Uterus (tissue), 2 donors: Measurements from ENCODE around the gene KRT15.

Experiments used
- CTCF ChIP-seq, 4 experiments: fragments of 200-600 bp in 2 of 4; fragments of 450-650 bp in 2 of 4; sonication (generic) in 2 of 4; IDR thresholded peaks; one replicate each; pipeline ENCODE4 v1.5.1; 2016 to 2019; ENCODE audit warnings: antibody characterized with exemption in 4 of 4, mild to moderate bottlenecking in 2 of 4, moderate library complexity in 1 of 4
- POLR2A ChIP-seq, 2 donors: fragments of 450-650 bp; IDR thresholded peaks; one replicate each; pipeline ENCODE4 v1.6.1; 2016; ENCODE audit warnings: antibody characterized with exemption in 2 of 2, mild to moderate bottlenecking in 1 of 2, moderate library complexity in 1 of 2

GRCh38 chr17:41556306-41556705 lies 37.6 kb upstream of the KRT15 start:
- no peak for TF ChIP-seq CTCF (IDR thresholded peaks at IDR 0.05)
- TF ChIP-seq POLR2A (IDR thresholded peaks at IDR 0.05), result no peak
